Spleen (tissue), 11 donors: ENCODE data around the gene CACNA1C. TPM values are rescaled to one million over a fixed set of nuclear protein-coding genes. Genes with fewer than 3 reads are reported as not detected.
A peak's percentile ranks its signal among the peaks of the same experiment; 100 is the strongest.

Experiments
- DNase-seq: peaks from one replicate; pipeline ENCODE4 v3.0.0-alpha.2; 2020
- H3K27ac ChIP-seq, 8 donors: fragments of 200-600 bp; sonication (generic) in 7 of 8; 1 replicate in 4 of 8; 2 replicates in 4 of 8; pipeline versions ENCODE4 v1.5.0 to v1.8.0; 2016 to 2021; ENCODE audit warnings: inconsistent platforms in 4 of 8, mild to moderate bottlenecking in 4 of 8, moderate library complexity in 1 of 8
- H3K27me3 ChIP-seq, 7 donors: fragments of 200-600 bp; sonication (generic) in 6 of 7; replicated peaks in 1 of 7; 1 replicate in 4 of 7; 2 replicates in 3 of 7; pipeline versions ENCODE4 v1.5.0 to v1.8.0; 2016 to 2021; ENCODE audit warnings: inconsistent platforms in 3 of 7, mild to moderate bottlenecking in 1 of 7
- H3K36me3 ChIP-seq, 6 donors: fragments of 200-600 bp; sonication (generic) in 5 of 6; 1 replicate in 4 of 6; 2 replicates in 2 of 6; pipeline versions ENCODE4 v1.5.0 to v1.8.0; 2016 to 2021; ENCODE audit warnings: inconsistent platforms in 2 of 6
- H3K4me1 ChIP-seq, 6 donors: fragments of 200-600 bp; sonication (generic) in 5 of 6; 1 replicate in 3 of 6; 2 replicates in 3 of 6; pipeline versions ENCODE4 v1.5.0 to v1.8.0; 2016 to 2021; ENCODE audit warnings: inconsistent platforms in 3 of 6
- H3K4me3 ChIP-seq, 8 donors: fragments of 200-600 bp; sonication (generic) in 7 of 8; 1 replicate in 4 of 8; 2 replicates in 4 of 8; pipeline versions ENCODE4 v1.5.0 to v1.8.0; 2016 to 2021; ENCODE audit warnings: inconsistent platforms in 4 of 8, mild to moderate bottlenecking in 4 of 8, moderate library complexity in 2 of 8
- H3K9me3 ChIP-seq, 8 donors: fragments of 200-600 bp; sonication (generic) in 7 of 8; 1 replicate in 4 of 8; 2 replicates in 4 of 8; pipeline versions ENCODE4 v1.5.0 to v1.8.0; 2016 to 2021; ENCODE audit warnings: inconsistent platforms in 4 of 8
- POLR2A ChIP-seq, 3 donors: fragments of 450-650 bp; IDR thresholded peaks; one replicate each; pipeline ENCODE4 v1.5.1; 2017; ENCODE audit warnings: antibody characterized with exemption in 3 of 3, mild to moderate bottlenecking in 1 of 3
- POLR2AphosphoS5 ChIP-seq, 3 donors: sonication (generic); formaldehyde crosslinking; IDR thresholded peaks; one replicate each; pipeline ENCODE4 v1.5.1; 2017; ENCODE audit warnings: antibody characterized with exemption in 3 of 3
- WGBS, 5 donors: extraction: QIAGEN DNeasy Blood & Tissue Kit in 3 of 5; methylation state at CpG; one replicate each; pipeline versions ENCODE4 v1.1.5 to v1.1.7; 2013 to 2018; 5-methylcytosine and 5-hydroxymethylcytosine counted together
- intact Hi-C: fragments of 100-400 bp; cut with DNase I; formaldehyde crosslinking; loops from one replicate; pipeline ENCODE4 v1.15.0; 2023; ENCODE audit warnings: low total_unique reads
- polyA plus RNA-seq, 3 donors: library from polyadenylated mRNA; stranded (reverse); fragments of 200-250 nt; gene quantifications; one replicate each; pipeline ENCODE4 v1.2.1, GENCODE V29; 2013
- total RNA-seq, 7 donors: library from RNA; depleted of rRNA in 3 of 7; stranded (reverse); fragments of >200 nt in 3 of 7; fragmentation: NEBNext Ultra II Directional in 4 of 7; extraction: Animal tissue kit (Norgen Biotek cat#: 25700) in 4 of 7; gene quantifications; one replicate each; pipeline versions ENCODE4 v1.1.0 to v1.2.1, GENCODE V29; 2016 to 2021
- TF ChIP-seq, protein P1 (sequence below), 11 experiments: fragments of 200-600 bp in 7 of 11; fragments of 450-650 bp in 4 of 11; sonication (generic) in 4 of 11; IDR thresholded peaks in 8 of 11; conservative IDR thresholded peaks in 3 of 11; 1 replicate in 7 of 11; 2 replicates in 4 of 11; pipeline versions ENCODE4 v1.4.0 to v1.8.0; 2016 to 2021; ENCODE audit warnings: antibody characterized with exemption in 11 of 11, inconsistent platforms in 4 of 11, mild to moderate bottlenecking in 1 of 11
- donor health status: healthy with polysubstance abuse.
- donor health status: DM: no; HTN: no; CAD: no; lungs with moderate emphysema.
- donor health status: DM: no; HTN: no; CAD: no.
- donor health status: Bipolar disorder and iron deficiency.
- donor health status: healthy.
- donor health status: DM: no; HTN: no; CAD: no.
- donor health status: DM: yes; HTN: yes; CAD: no.

Gene CACNA1C
- total and polyA plus RNA-seq, 10 donors = 0.67 to 27.6 (median 18.4) TPM

GRCh38 chr12:2161473-2161872, 108.7 kb downstream of the CACNA1C start:
- H3K27me3 ChIP-seq = no peaks in the 10 kb centered on the region
- TF ChIP-seq POLR2A (IDR thresholded peaks at IDR 0.05) (no peak), POLR2AphosphoS5 (IDR thresholded peaks at IDR 0.05) (no peak)
- TF ChIP-seq, protein P1, sequence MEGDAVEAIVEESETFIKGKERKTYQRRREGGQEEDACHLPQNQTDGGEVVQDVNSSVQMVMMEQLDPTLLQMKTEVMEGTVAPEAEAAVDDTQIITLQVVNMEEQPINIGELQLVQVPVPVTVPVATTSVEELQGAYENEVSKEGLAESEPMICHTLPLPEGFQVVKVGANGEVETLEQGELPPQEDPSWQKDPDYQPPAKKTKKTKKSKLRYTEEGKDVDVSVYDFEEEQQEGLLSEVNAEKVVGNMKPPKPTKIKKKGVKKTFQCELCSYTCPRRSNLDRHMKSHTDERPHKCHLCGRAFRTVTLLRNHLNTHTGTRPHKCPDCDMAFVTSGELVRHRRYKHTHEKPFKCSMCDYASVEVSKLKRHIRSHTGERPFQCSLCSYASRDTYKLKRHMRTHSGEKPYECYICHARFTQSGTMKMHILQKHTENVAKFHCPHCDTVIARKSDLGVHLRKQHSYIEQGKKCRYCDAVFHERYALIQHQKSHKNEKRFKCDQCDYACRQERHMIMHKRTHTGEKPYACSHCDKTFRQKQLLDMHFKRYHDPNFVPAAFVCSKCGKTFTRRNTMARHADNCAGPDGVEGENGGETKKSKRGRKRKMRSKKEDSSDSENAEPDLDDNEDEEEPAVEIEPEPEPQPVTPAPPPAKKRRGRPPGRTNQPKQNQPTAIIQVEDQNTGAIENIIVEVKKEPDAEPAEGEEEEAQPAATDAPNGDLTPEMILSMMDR (IDR thresholded peaks at IDR 0.05 in 8 of 11, conservative IDR thresholded peaks at IDR 0.05 in 3 of 11) = no peak
- WGBS, 5 donors = 64 to 81% (median 77%) methylated on average over 10 of the region's 10 CpGs
- no peak overlapping the region for H3K4me3 ChIP-seq
- peaks cover 0 to 22% (median 2%) of the 10 kb centered on the region in 6 donors for H3K4me1 ChIP-seq
- no peak for DNase-seq
- peak overlapping the region in 3 of 8 donors; percentile 8 to 42 (median 30) for H3K27ac ChIP-seq
- peaks cover 0 to 7% (median 6%) of the 10 kb centered on the region in 8 donors for H3K9me3 ChIP-seq
- no peaks in the 10 kb centered on the region for H3K36me3 ChIP-seq
- intact Hi-C loops = no loop called here

DNA sequence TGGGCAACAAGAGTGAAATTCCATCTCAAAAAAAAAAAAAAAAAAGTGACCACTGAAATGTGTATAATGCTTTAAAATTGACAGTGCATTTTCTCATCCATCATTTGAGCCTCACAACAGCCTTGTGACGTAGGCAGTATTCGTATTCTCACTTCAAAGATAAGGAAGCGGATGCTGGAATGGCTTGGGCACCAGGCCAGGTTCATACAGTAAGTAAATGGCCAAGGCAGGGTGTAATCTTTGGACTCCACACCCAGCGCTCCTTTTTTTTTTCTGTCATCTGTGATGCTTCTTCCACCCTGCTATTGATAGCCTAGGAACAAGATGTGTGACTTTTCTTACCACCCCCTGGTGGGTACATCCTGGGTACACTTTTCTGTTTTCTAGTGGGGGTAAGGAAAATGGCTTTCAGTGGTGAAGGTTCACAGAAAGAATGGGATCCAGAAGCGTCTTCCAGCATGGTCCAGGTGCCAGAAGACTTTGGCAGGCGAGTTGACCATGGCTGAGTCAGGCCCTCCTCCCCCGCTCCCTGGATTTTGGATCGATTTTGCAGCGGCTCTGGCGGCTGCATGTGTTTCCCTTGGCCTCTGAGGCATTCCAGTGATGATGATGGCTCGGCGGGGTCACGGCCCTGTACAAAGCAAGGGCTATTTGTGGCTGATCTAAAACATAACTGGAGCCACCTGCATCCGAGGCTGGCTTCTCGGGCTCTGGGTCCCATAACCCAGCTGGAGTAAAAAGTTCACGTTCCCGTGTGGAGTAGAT, 110.6 kb downstream of the CACNA1C start:
- Histone ChIP-seq H3K4me3 (no peak overlapping the region), H3K4me1 (peaks cover 0 to 22% (median 2%) of the 10 kb centered on the region in 6 donors), H3K27me3 (no peaks in the 10 kb centered on the region), H3K27ac (peak overlapping the region in 1 of 8 donors; percentile 2), H3K36me3 (no peaks in the 10 kb centered on the region), H3K9me3 (peaks cover 0 to 25% (median 24%) of the 10 kb centered on the region in 8 donors)
- intact Hi-C loops = no loop called here
- TF ChIP-seq POLR2AphosphoS5 (IDR thresholded peaks at IDR 0.05) = peak in 2 of 3 donors; percentile 14 to 45
- TF ChIP-seq POLR2A (IDR thresholded peaks at IDR 0.05) = no peak
- WGBS, 5 donors = 67 to 87% (median 82%) methylated on average over 17 of the region's 17 CpGs
- DNase-seq = no peak

DNA sequence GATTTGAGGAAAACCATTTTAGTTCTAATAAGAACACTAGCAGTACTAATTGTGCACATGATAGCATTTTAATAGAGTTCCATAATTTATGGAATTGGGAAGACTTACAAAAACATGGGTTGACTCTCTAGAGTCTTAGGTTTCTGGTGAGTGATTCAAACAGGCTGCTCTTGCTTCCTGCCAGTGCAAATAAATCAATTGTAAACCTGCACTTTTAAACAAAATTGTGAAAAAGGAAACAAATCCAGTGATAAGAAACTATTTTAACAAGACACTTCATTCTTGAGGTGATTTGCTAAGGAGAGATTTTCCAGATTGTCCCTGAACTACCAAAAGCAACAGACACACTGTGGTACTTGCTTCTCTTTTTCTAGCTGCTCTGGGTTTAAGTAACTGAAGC, 112.2 kb downstream of the CACNA1C start:
- intact Hi-C loops = no loop called here

GRCh38 chr12:2165927-2166326, 113.1 kb downstream of the CACNA1C start:
- no peak for DNase-seq
- intact Hi-C loops = no loop called here
- 87 to 97% (median 89%) methylated on average over 3 of the region's 3 CpGs for WGBS, 5 donors
- TF ChIP-seq, protein P1 (IDR thresholded peaks at IDR 0.05 in 8 of 11, conservative IDR thresholded peaks at IDR 0.05 in 3 of 11) = no peak
- no peak for TF ChIP-seq POLR2AphosphoS5 (IDR thresholded peaks at IDR 0.05)
- no peak for TF ChIP-seq POLR2A (IDR thresholded peaks at IDR 0.05)
- Histone ChIP-seq H3K4me3 (no peak overlapping the region), H3K27ac (no peak overlapping the region), H3K36me3 (no peaks in the 10 kb centered on the region), H3K9me3 (peaks cover 0 to 31% (median 26%) of the 10 kb centered on the region in 8 donors), H3K27me3 (no peaks in the 10 kb centered on the region), H3K4me1 (peaks cover 0 to 21% (median 2%) of the 10 kb centered on the region in 6 donors)

More for the DNA sequence above, 112.2 kb downstream of the CACNA1C start:
- DNase-seq = no peak
- no peak for TF ChIP-seq POLR2AphosphoS5 (IDR thresholded peaks at IDR 0.05)
- TF ChIP-seq, protein P1 (IDR thresholded peaks at IDR 0.05 in 8 of 11, conservative IDR thresholded peaks at IDR 0.05 in 3 of 11) = no peak
- no peak for TF ChIP-seq POLR2A (IDR thresholded peaks at IDR 0.05)
- Histone ChIP-seq H3K4me1 (peaks cover 0 to 22% (median 2%) of the 10 kb centered on the region in 6 donors), H3K4me3 (no peak overlapping the region), H3K27ac (no peak overlapping the region), H3K9me3 (peaks cover 0 to 31% (median 26%) of the 10 kb centered on the region in 8 donors), H3K27me3 (no peaks in the 10 kb centered on the region), H3K36me3 (no peaks in the 10 kb centered on the region)
